ENCODE results near the gene MYF5.

DNA sequence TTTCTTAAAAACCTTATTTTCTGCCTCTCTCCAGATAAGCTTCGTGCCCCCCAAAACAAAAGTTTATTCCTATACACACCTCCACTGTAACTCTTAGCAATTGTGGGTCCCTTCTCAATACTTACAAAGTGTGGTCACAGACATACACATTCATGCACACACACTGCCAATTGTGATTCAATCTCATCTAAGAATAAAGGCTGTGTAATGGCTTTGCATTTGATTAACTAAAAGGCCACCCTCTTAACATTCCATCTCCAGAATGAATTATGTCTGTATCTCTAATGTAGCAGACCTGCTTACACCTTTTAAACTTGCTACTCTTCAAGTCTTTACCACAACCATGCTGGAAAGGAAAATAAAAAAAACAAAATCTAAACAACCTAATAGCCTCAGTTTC is 49.5 kb downstream of the MYF5 start:
- no peak for TF ChIP-seq EZH2 (IDR thresholded peaks at IDR 0.05; ENCODE audit: low read depth)
- TF ChIP-seq, protein P1, sequence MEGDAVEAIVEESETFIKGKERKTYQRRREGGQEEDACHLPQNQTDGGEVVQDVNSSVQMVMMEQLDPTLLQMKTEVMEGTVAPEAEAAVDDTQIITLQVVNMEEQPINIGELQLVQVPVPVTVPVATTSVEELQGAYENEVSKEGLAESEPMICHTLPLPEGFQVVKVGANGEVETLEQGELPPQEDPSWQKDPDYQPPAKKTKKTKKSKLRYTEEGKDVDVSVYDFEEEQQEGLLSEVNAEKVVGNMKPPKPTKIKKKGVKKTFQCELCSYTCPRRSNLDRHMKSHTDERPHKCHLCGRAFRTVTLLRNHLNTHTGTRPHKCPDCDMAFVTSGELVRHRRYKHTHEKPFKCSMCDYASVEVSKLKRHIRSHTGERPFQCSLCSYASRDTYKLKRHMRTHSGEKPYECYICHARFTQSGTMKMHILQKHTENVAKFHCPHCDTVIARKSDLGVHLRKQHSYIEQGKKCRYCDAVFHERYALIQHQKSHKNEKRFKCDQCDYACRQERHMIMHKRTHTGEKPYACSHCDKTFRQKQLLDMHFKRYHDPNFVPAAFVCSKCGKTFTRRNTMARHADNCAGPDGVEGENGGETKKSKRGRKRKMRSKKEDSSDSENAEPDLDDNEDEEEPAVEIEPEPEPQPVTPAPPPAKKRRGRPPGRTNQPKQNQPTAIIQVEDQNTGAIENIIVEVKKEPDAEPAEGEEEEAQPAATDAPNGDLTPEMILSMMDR (conservative IDR thresholded peaks at IDR 0.05) = no peak
